ENCODE results near the gene ROBO1.

GRCh38 chr3:78844307-78844706, 923.5 kb downstream of the ROBO1 start:
- TF ChIP-seq CTCF (IDR thresholded peaks at IDR 0.05) (no peak), POLR2A (IDR thresholded peaks at IDR 0.05) (no peak)
